Neutrophil (primary cell): ENCODE results near the gene C2CD4B.

ENCODE experiments used
- H3K27ac ChIP-seq: fragments of 200-600 bp; sonication (generic); 2 replicates; pipeline ENCODE4 v1.5.1; 2016; ENCODE audit warnings: mild to moderate bottlenecking, moderate library complexity
- H3K27me3 ChIP-seq: fragments of 200-600 bp; sonication (generic); 2 replicates; pipeline ENCODE4 v1.6.0; 2016; ENCODE audit warnings: mild to moderate bottlenecking
- H3K36me3 ChIP-seq: fragments of 200-600 bp; sonication (generic); 2 replicates; pipeline ENCODE4 v1.5.1; 2017
- H3K4me1 ChIP-seq, 2 experiments: fragments of 200-600 bp in 1 of 2; sonication (generic) in 1 of 2; 1 replicate in 1 of 2; 2 replicates in 1 of 2; pipeline versions ENCODE4 v1.5.1 to v1.6.1; 2013 to 2016; ENCODE audit warnings: low read depth in 1 of 2, low read length in 1 of 2, mild to moderate bottlenecking in 1 of 2, moderate library complexity in 1 of 2; ENCODE audit not compliant: control insufficient read depth in 1 of 2, insufficient read depth in 1 of 2
- H3K4me3 ChIP-seq, 2 experiments: fragments of 200-600 bp in 1 of 2; sonication (generic) in 1 of 2; 1 replicate in 1 of 2; 2 replicates in 1 of 2; pipeline ENCODE4 v1.5.1; 2013 to 2016; ENCODE audit warnings: low read depth in 1 of 2, low read length in 1 of 2, mild to moderate bottlenecking in 1 of 2, moderate library complexity in 1 of 2
- H3K9me3 ChIP-seq: fragments of 200-600 bp; sonication (generic); 2 replicates; pipeline ENCODE4 v1.5.1; 2016
- TF ChIP-seq, protein P1 (sequence below): fragments of 200-600 bp; sonication (generic); IDR thresholded peaks from 2 replicates; pipeline ENCODE4 v1.5.1; 2016; ENCODE audit warnings: antibody characterized with exemption

C2CD4B gene

DNA sequence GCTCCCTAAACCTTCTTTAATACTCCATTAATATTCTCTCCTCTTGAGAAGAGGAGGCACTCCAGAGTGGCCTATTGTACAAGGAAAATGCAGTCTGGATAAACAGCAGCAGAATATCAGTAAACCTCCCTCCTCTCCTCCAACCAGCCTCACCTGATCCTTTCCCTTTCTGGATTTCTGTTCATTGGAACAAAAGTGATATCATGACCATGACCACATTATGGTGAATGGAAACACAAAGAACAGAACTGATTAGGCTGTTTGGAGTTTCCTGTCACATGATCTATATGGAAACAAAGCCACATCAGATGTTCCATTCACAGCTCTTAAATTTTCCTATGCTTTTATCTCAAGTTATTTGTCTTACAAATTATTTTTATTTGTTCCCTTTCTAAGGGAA lies 14.6 kb downstream of the C2CD4B start:
- Histone ChIP-seq H3K27ac (no peak overlapping the region), H3K4me3 (no peak overlapping the region), H3K36me3 (no peaks in the 10 kb centered on the region), H3K27me3 (peaks cover 19% of the 10 kb centered on the region), H3K9me3 (no peaks in the 10 kb centered on the region), H3K4me1 (no peaks in the 10 kb centered on the region)
- TF ChIP-seq, protein P1, sequence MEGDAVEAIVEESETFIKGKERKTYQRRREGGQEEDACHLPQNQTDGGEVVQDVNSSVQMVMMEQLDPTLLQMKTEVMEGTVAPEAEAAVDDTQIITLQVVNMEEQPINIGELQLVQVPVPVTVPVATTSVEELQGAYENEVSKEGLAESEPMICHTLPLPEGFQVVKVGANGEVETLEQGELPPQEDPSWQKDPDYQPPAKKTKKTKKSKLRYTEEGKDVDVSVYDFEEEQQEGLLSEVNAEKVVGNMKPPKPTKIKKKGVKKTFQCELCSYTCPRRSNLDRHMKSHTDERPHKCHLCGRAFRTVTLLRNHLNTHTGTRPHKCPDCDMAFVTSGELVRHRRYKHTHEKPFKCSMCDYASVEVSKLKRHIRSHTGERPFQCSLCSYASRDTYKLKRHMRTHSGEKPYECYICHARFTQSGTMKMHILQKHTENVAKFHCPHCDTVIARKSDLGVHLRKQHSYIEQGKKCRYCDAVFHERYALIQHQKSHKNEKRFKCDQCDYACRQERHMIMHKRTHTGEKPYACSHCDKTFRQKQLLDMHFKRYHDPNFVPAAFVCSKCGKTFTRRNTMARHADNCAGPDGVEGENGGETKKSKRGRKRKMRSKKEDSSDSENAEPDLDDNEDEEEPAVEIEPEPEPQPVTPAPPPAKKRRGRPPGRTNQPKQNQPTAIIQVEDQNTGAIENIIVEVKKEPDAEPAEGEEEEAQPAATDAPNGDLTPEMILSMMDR, result no peak

DNA sequence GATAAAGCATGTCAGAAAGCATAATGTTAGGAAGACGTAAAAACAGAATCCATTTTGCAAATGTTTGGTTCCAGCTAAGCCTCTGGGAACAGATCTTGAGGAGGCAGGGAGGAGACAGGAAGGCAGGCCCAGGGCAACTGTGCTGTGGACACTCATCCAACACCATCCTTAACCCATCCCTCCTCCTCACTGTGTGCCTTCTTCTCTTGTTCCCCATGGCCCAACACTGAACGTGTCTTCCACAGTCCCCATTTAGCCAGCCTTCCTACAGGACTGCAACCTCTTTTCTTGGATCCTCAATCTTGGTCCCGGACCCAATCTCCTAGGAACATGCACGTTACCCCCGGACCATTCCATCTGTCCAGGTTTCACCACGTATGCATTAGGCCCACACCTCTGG lies 15.4 kb downstream of the C2CD4B start:
- Histone ChIP-seq H3K27me3 (peaks cover 19% of the 10 kb centered on the region), H3K9me3 (no peaks in the 10 kb centered on the region), H3K4me3 (no peak overlapping the region), H3K4me1 (no peaks in the 10 kb centered on the region), H3K36me3 (no peaks in the 10 kb centered on the region), H3K27ac (no peak overlapping the region)
- TF ChIP-seq, protein P1, result no peak

DNA sequence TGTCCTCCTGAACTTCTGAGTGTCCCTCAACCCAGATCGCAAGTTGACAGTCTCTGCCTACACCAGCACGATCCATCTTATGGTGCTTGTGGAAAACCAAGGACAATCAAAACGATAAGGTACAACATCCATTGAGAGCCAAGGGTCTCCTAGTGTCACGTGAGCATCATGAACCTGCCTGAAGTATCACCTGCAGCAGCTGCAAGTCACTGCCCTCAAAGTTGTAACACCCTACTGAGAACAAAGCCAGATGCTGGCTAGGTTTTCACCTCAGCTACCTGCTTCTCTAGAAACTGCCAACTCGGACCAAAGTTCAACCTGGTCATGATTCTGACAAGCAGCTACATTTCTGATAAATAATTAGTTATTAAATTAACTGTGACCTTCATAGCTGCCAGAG lies 17.5 kb downstream of the C2CD4B start:
- peaks cover 7% of the 10 kb centered on the region for H3K27me3 ChIP-seq
- H3K27ac ChIP-seq, result no peak overlapping the region
- no peaks in the 10 kb centered on the region for H3K4me1 ChIP-seq
- H3K36me3 ChIP-seq, result no peaks in the 10 kb centered on the region
- no peaks in the 10 kb centered on the region for H3K9me3 ChIP-seq
- H3K4me3 ChIP-seq, result no peak overlapping the region
- TF ChIP-seq, protein P1, result no peak

DNA sequence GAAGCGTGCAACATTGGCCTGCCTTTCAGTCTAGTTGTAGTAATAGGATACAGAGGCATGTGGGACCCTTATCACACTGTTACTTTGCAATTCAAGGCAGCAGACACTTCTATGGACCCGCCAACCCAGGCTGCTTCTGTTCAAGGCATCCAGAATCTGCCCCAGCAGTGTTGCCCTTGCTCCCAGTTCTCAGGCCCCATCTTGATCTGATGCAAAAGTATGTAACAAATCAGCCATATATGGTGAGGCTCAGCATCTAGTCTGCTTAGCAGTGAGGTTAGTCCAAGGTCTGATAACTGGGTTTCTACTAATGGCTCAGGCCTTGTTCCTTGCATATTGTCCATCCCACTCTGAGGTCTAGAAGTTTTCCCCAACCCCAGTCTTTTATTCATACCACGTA lies 17.9 kb downstream of the C2CD4B start:
- TF ChIP-seq, protein P1, result no peak
- Histone ChIP-seq H3K4me1 (no peaks in the 10 kb centered on the region), H3K9me3 (no peaks in the 10 kb centered on the region), H3K4me3 (no peak overlapping the region), H3K27ac (no peak overlapping the region), H3K36me3 (no peaks in the 10 kb centered on the region), H3K27me3 (peaks cover 7% of the 10 kb centered on the region)

DNA sequence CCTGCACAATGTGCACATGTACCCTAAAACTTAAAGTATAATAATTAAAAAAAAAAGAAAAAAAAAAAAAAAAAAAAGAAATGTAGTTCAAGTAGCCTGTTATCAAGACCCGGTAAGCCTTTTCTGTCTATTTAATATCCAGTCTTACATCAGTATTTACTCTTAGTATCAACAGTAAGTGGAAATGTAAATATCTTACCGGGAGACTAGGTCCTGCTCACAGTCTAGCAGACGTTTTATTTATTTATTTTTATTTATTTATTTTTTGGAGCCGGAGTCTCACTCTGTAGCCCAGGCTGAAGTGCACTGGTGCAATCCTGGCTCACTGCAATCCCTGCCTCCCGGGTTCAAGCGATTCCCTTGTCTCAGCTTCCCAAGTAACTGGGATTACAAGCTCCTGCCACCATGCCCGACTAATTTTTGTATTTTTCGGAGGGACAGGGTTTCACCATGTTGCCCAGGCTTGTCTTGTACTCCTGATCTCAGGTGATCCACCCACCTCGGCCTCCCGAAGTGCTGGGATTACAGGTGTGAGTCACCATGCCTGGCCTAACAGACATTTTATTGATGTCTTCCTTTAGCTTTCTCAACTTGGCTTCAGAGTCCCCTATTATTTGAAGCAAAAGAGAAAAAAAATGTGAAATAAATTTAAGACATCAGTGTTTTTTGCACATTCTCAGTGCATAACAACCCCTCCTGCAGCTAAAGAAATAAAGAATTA lies 19.9 kb downstream of the C2CD4B start:
- H3K36me3 ChIP-seq, result no peaks in the 10 kb centered on the region
- H3K27ac ChIP-seq, result no peak overlapping the region
- H3K4me1 ChIP-seq, result no peaks in the 10 kb centered on the region
- H3K27me3 ChIP-seq, result peaks cover 11% of the 10 kb centered on the region
- H3K4me3 ChIP-seq, result no peak overlapping the region
- no peaks in the 10 kb centered on the region for H3K9me3 ChIP-seq
- TF ChIP-seq, protein P1, result no peak
